Fibroblast of pulmonary artery (primary cell): ENCODE results near the gene TP53BP1.
A peak's percentile ranks its signal among the peaks of the same experiment; 100 is the strongest.

ENCODE experiments used
- DNase-seq: peaks from one replicate; pipeline ENCODE4 v3.0.0-alpha.2; 2010; ENCODE audit warnings: low read depth
- H3K4me3 ChIP-seq: replicated peaks from 2 replicates; pipeline ENCODE4 v1.5.1; 2011; ENCODE audit warnings: low read depth, mild to moderate bottlenecking, control low read depth, low read length, moderate library complexity
- CTCF ChIP-seq: IDR thresholded peaks from 2 replicates; pipeline ENCODE4 v1.5.1; 2011; ENCODE audit warnings: mild to moderate bottlenecking, control low read depth, low read length, inconsistent platforms; ENCODE audit errors: missing control alignments

TP53BP1 gene

DNA sequence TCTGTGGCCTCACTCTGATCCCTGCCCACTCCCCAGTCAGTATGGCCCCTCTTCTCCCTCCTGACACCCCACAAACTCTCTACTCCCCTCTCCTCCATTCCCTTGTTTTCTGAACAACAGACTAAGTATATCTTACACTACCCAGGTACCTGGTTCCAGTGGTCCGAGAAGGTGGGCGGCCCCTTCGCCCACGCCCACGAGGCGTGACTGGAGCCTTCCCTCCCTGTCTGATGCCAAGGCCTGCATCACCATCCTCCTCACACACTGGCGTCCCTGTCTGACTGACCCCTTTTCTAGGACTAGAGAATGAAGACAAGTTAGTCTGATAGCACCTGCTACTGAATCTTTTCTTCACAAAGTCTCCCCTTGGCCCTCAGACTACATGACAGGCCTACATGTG lies 72.1 kb downstream of the TP53BP1 start:
- DNase-seq, result no peak
- H3K4me3 ChIP-seq, result no peak overlapping the region
- TF ChIP-seq CTCF, result no peak

GRCh38 chr15:43420435-43420834 lies 72.5 kb downstream of the TP53BP1 start:
- no peak for DNase-seq
- TF ChIP-seq CTCF, result no peak
- H3K4me3 ChIP-seq, result no peak overlapping the region

GRCh38 chr15:43414196-43414595 lies 78.8 kb downstream of the TP53BP1 start:
- H3K4me3 ChIP-seq, result no peak overlapping the region
- peak; percentile 88 for DNase-seq
- TF ChIP-seq CTCF, result no peak

DNA sequence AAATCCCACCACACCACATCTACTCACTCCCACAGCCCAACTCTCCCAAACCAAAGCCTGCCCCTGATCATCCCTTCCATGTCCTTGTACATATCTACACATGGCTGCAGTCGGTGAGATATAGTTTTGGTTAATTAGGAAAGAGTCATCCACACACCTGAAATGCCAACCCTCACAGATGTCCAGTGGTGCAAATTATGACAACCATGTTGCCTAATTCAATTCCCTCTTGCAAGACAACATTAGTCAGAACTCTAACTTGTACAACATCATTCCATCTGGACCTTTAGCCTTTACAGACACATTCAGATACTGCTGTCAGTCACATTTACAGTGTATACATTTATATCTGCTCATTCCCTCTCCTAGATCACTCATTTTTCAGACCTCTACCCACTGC lies 80.9 kb downstream of the TP53BP1 start:
- H3K4me3 ChIP-seq, result no peak overlapping the region
- no peak for TF ChIP-seq CTCF
- DNase-seq, result no peak

DNA sequence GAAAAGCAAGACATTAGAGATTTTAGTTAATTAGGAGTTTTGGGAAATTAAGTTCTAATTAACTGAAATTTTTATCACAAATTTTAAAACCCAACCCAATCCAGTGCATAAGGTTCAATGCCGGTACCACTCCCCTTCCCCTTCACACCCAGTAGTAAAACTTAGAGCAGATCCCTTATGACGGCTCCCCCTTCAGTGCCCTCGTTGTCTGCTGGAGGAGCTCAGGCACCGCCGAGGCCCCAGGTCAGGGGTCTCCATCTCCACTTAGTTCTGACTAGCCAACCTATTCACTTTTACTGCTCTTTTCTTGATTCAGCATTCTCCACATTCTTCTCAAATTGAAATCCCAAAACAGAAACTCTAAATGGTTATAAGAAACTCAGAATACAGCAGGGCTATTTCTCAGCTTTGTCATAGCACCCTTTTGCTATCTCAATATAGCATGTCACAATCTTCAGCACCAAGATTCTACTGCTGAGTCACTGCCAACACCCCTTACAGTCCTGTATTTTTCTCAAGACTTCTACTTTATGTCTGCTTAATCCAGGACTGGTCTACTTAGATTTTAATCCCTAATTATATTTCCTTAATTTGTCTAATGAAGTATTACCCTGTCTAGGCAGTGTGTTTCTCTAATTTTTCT lies 82.3 kb downstream of the TP53BP1 start:
- TF ChIP-seq CTCF, result no peak
- H3K4me3 ChIP-seq, result no peak overlapping the region

GRCh38 chr15:43408789-43409188 lies 84.2 kb downstream of the TP53BP1 start:
- H3K4me3 ChIP-seq, result no peak overlapping the region
- no peak for TF ChIP-seq CTCF
- DNase-seq, result peak; percentile 17

More for the DNA sequence above, 82.3 kb downstream of the TP53BP1 start:
- peak; percentile 70 for DNase-seq

DNA sequence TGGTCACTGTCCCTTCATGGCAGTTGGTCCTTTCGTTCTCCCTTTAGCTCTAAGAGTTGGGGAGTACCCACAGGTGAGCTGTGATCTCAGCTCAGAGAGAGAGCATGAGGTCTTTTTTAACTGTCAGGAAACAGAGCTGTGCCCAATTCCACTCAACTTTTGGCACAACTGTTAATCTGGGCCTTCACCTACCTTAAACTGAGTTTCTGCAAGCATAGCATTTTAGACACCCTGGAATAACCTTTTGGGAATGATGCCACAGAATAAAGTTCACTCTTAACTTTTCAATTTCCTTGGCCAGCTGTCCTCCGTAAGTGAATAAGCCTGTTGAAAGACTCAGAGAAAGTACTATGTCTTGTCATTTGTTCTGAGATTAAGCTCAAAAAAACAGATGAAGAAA lies 86.1 kb downstream of the TP53BP1 start:
- H3K4me3 ChIP-seq, result no peak overlapping the region
- no peak for TF ChIP-seq CTCF
- no peak for DNase-seq
